ENCODE measurements around the gene PCCA.

Gene PCCA

GRCh38 chr13:100044936-100045335, 44.0 kb upstream of the PCCA start:
- no peaks in the 10 kb centered on the region for H3K4me1 ChIP-seq (ENCODE audit: insufficient read depth, low read length)
- H3K27ac ChIP-seq (ENCODE audit: low read length): no peak overlapping the region
- no peak for ATAC-seq (ENCODE audit: insufficient read depth, low read depth)
- no peak overlapping the region for H3K4me3 ChIP-seq (ENCODE audit: low read depth in 1 of 2, low read length in 2 of 2)
- H3K9ac ChIP-seq (ENCODE audit: low read depth, low read length): no peak overlapping the region
- H3K36me3 ChIP-seq (ENCODE audit: insufficient read depth, low read length): no peaks in the 10 kb centered on the region
- no peak overlapping the region for H3K4me2 ChIP-seq (ENCODE audit: insufficient read depth, low read length)
- no peaks in the 10 kb centered on the region for H3K79me2 ChIP-seq (ENCODE audit: insufficient read depth, low read length)
- H2AFZ ChIP-seq (ENCODE audit: low read depth, low read length): no peak overlapping the region
- no peaks in the 10 kb centered on the region for H3K27me3 ChIP-seq (ENCODE audit: insufficient read depth, low read length, poor library complexity)
- DNase-seq: no peak
- no peaks in the 10 kb centered on the region for H3K9me3 ChIP-seq (ENCODE audit: insufficient read depth, low read length, severe bottlenecking)
- no peaks in the 10 kb centered on the region for H4K20me1 ChIP-seq (ENCODE audit: insufficient read depth, low read length)
- TF ChIP-seq CTCF (IDR thresholded peaks at IDR 0.05; ENCODE audit: borderline replicate concordance, extremely low read depth, low read length, poor library complexity, severe bottlenecking): no peak
- TF ChIP-seq EZH2 (IDR thresholded peaks at IDR 0.05; ENCODE audit: borderline replicate concordance, low read depth, low read length, severe bottlenecking): no peak

GRCh38 chr13:100045355-100045754, 43.5 kb upstream of the PCCA start:
- Histone ChIP-seq H3K27me3 (ENCODE audit: insufficient read depth, low read length, poor library complexity) (no peaks in the 10 kb centered on the region), H3K9ac (ENCODE audit: low read depth, low read length) (no peak overlapping the region), H3K4me3 (ENCODE audit: low read depth in 1 of 2, low read length in 2 of 2) (no peak overlapping the region), H3K9me3 (ENCODE audit: insufficient read depth, low read length, severe bottlenecking) (no peaks in the 10 kb centered on the region), H3K79me2 (ENCODE audit: insufficient read depth, low read length) (no peaks in the 10 kb centered on the region), H3K4me1 (ENCODE audit: insufficient read depth, low read length) (no peaks in the 10 kb centered on the region), H2AFZ (ENCODE audit: low read depth, low read length) (no peak overlapping the region), H3K27ac (ENCODE audit: low read length) (no peak overlapping the region), H3K36me3 (ENCODE audit: insufficient read depth, low read length) (no peaks in the 10 kb centered on the region), H3K4me2 (ENCODE audit: insufficient read depth, low read length) (no peak overlapping the region), H4K20me1 (ENCODE audit: insufficient read depth, low read length) (no peaks in the 10 kb centered on the region)
- TF ChIP-seq EZH2 (IDR thresholded peaks at IDR 0.05; ENCODE audit: borderline replicate concordance, low read depth, low read length, severe bottlenecking): no peak
- TF ChIP-seq CTCF (IDR thresholded peaks at IDR 0.05; ENCODE audit: borderline replicate concordance, extremely low read depth, low read length, poor library complexity, severe bottlenecking): no peak
- ATAC-seq (ENCODE audit: insufficient read depth, low read depth) (no peak), DNase-seq (no peak)

GRCh38 chr13:100051070-100051469, 37.8 kb upstream of the PCCA start:
- no peak overlapping the region for H3K27ac ChIP-seq (ENCODE audit: low read length)
- no peaks in the 10 kb centered on the region for H3K27me3 ChIP-seq (ENCODE audit: insufficient read depth, low read length, poor library complexity)
- DNase-seq: no peak
- H3K9ac ChIP-seq (ENCODE audit: low read depth, low read length): no peak overlapping the region
- H3K4me3 ChIP-seq (ENCODE audit: low read depth in 1 of 2, low read length in 2 of 2): no peak overlapping the region
- no peak for ATAC-seq (ENCODE audit: insufficient read depth, low read depth)
- no peaks in the 10 kb centered on the region for H3K79me2 ChIP-seq (ENCODE audit: insufficient read depth, low read length)
- H3K36me3 ChIP-seq (ENCODE audit: insufficient read depth, low read length): no peaks in the 10 kb centered on the region
- H3K4me2 ChIP-seq (ENCODE audit: insufficient read depth, low read length): no peak overlapping the region
- no peaks in the 10 kb centered on the region for H3K9me3 ChIP-seq (ENCODE audit: insufficient read depth, low read length, severe bottlenecking)
- no peak for TF ChIP-seq EZH2 (IDR thresholded peaks at IDR 0.05; ENCODE audit: borderline replicate concordance, low read depth, low read length, severe bottlenecking)
- TF ChIP-seq CTCF (IDR thresholded peaks at IDR 0.05; ENCODE audit: borderline replicate concordance, extremely low read depth, low read length, poor library complexity, severe bottlenecking): no peak
- no peaks in the 10 kb centered on the region for H3K4me1 ChIP-seq (ENCODE audit: insufficient read depth, low read length)
- H4K20me1 ChIP-seq (ENCODE audit: insufficient read depth, low read length): no peaks in the 10 kb centered on the region
- no peak overlapping the region for H2AFZ ChIP-seq (ENCODE audit: low read depth, low read length)

- ATAC-seq (ENCODE audit: insufficient read depth, low read depth) (no peak), DNase-seq (no peak)
- Histone ChIP-seq H3K36me3 (ENCODE audit: insufficient read depth, low read length) (no peaks in the 10 kb centered on the region), H3K9ac (ENCODE audit: low read depth, low read length) (no peak overlapping the region), H3K9me3 (ENCODE audit: insufficient read depth, low read length, severe bottlenecking) (peaks cover 5% of the 10 kb centered on the region), H3K27me3 (ENCODE audit: insufficient read depth, low read length, poor library complexity) (no peaks in the 10 kb centered on the region), H4K20me1 (ENCODE audit: insufficient read depth, low read length) (no peaks in the 10 kb centered on the region), H3K79me2 (ENCODE audit: insufficient read depth, low read length) (no peaks in the 10 kb centered on the region), H3K4me3 (ENCODE audit: low read depth in 1 of 2, low read length in 2 of 2) (no peak overlapping the region), H3K27ac (ENCODE audit: low read length) (no peak overlapping the region), H2AFZ (ENCODE audit: low read depth, low read length) (no peak overlapping the region), H3K4me2 (ENCODE audit: insufficient read depth, low read length) (no peak overlapping the region), H3K4me1 (ENCODE audit: insufficient read depth, low read length) (no peaks in the 10 kb centered on the region)
- TF ChIP-seq EZH2 (IDR thresholded peaks at IDR 0.05; ENCODE audit: borderline replicate concordance, low read depth, low read length, severe bottlenecking) (no peak), CTCF (IDR thresholded peaks at IDR 0.05; ENCODE audit: borderline replicate concordance, extremely low read depth, low read length, poor library complexity, severe bottlenecking) (no peak)
Observed at GRCh38 chr13:100059827-100060226, 29.1 kb upstream of the PCCA start.

Measured in DND-41 (cell line).